GM12878 (cell line): ENCODE measurements around the gene PIGU. TPM values are rescaled to one million over a fixed set of nuclear protein-coding genes. Genes with fewer than 3 reads are reported as not detected.

Source experiments
- ATAC-seq: fragments of 200-7000 bp; cut with Tn5 transposase; 3 replicates; pipeline ENCODE4 v1.9.1; 2020; ENCODE audit warnings: mild to moderate bottlenecking, moderate library complexity
- BruUV-seq: library from RNA; stranded (reverse); fragments of 400-500 nt; replicated peaks from 2 replicates; lab custom pipeline; 2021; lab: Mats Ljungman, UMichigan
- CTCF ChIA-PET: fragments of 300-600 bp; sonication (Branson Sonifier 250); formaldehyde crosslinking; extraction: SDS; loops from one replicate; lab custom pipeline; 2021; ENCODE audit warnings: inconsistent platforms; lab: Yijun Ruan, JAX
- POLR2A ChIA-PET: fragments of 350-600 bp; formaldehyde crosslinking; extraction: SDS; loops from one replicate; lab custom pipeline; 2021; ENCODE audit warnings: inconsistent platforms; lab: Charles Lee
- RAD21 ChIA-PET: fragments of 300-600 bp; sonication (Branson Sonifier 250); formaldehyde crosslinking; loops from one replicate; lab custom pipeline; 2023; ENCODE audit warnings: antibody characterized with exemption; ENCODE audit not compliant: unreplicated experiment; lab: Charles Lee
- SMC1A ChIA-PET: fragments of 300-600 bp; sonication (Branson Sonifier 250); formaldehyde crosslinking; loops from one replicate; lab custom pipeline; 2023; ENCODE audit not compliant: unreplicated experiment, uncharacterized antibody; lab: Charles Lee
- DNase-seq: peaks from one replicate; pipeline ENCODE4 v3.0.0-alpha.2; 2011; ENCODE audit warnings: low read depth, low spot score
- FAIRE-seq: peaks from 3 replicates; lab custom pipeline; 2011; peaks lifted over from hg19 to GRCh38; lab: Jason Lieb, UNC
- H2AFZ ChIP-seq: 2 replicates; pipeline ENCODE4 v1.6.0; 2011; ENCODE audit warnings: low read depth, low read length, control low read depth; ENCODE audit not compliant: control insufficient read depth
- H3K27ac ChIP-seq: 2 replicates; pipeline ENCODE4 v1.5.1; 2011; ENCODE audit warnings: control low read depth; ENCODE audit not compliant: control insufficient read depth, insufficient read depth
- H3K27me3 ChIP-seq, 2 experiments: replicated peaks in 1 of 2; 2 replicates each; pipeline versions ENCODE4 v1.6.0 to v1.6.1; 2011; ENCODE audit warnings: low read length in 1 of 2; ENCODE audit not compliant: control insufficient read depth in 2 of 2, insufficient read depth in 2 of 2
- H3K36me3 ChIP-seq, 2 experiments: 2 replicates each; pipeline ENCODE4 v1.5.1; 2011; ENCODE audit warnings: low read length in 1 of 2; ENCODE audit not compliant: control insufficient read depth in 2 of 2, insufficient read depth in 2 of 2
- H3K4me1 ChIP-seq: 2 replicates; pipeline ENCODE4 v1.6.1; 2011; ENCODE audit warnings: mild to moderate bottlenecking, low read length, moderate library complexity, mixed read lengths; ENCODE audit not compliant: control insufficient read depth, insufficient read depth
- H3K4me2 ChIP-seq: 2 replicates; pipeline ENCODE4 v1.6.0; 2011; ENCODE audit warnings: control low read depth; ENCODE audit not compliant: control insufficient read depth, insufficient read depth
- H3K4me3 ChIP-seq: fragments of 200-600 bp; sonication (generic); 2 replicates; pipeline ENCODE4 v1.5.1; 2016
- H3K79me2 ChIP-seq: 2 replicates; pipeline ENCODE4 v1.6.0; 2011; ENCODE audit warnings: low read length; ENCODE audit not compliant: control insufficient read depth, insufficient read depth
- H3K9ac ChIP-seq: 2 replicates; pipeline ENCODE4 v1.8.0; 2011; ENCODE audit warnings: low read length, control low read depth, mixed read lengths; ENCODE audit not compliant: control insufficient read depth, insufficient read depth
- H3K9me3 ChIP-seq: replicated peaks from 3 replicates; pipeline ENCODE4 v1.5.1; 2011; ENCODE audit warnings: mild to moderate bottlenecking, low read length; ENCODE audit not compliant: control insufficient read depth, insufficient read depth
- H4K20me1 ChIP-seq: 2 replicates; pipeline ENCODE4 v1.6.0; 2011; ENCODE audit not compliant: control insufficient read depth, insufficient read depth
- BCL11A ChIP-seq: IDR thresholded peaks from 2 replicates; pipeline ENCODE4 v1.6.1; 2011; ENCODE audit warnings: low read depth, low read length
- CBX5 ChIP-seq: sonication (generic); IDR thresholded peaks from 2 replicates; pipeline ENCODE4 v1.6.1; 2016; ENCODE audit warnings: low read depth, moderate library complexity, mild to moderate bottlenecking, inconsistent platforms
- CHD2 ChIP-seq: IDR thresholded peaks from 2 replicates; pipeline ENCODE4 v1.6.1; 2011; ENCODE audit warnings: low read depth, low read length, improper control_type of control experiment, borderline replicate concordance
- CTCF ChIP-seq, 3 experiments: IDR thresholded peaks in 2 of 3; conservative IDR thresholded peaks in 1 of 3; 2 replicates each; pipeline ENCODE4 v1.5.1; 2011; ENCODE audit warnings: low read depth in 3 of 3, low read length in 3 of 3, mild to moderate bottlenecking in 3 of 3, control low read depth in 2 of 3, moderate library complexity in 2 of 3, inconsistent platforms in 1 of 3, mixed read lengths in 1 of 3; ENCODE audit not compliant: control insufficient read depth in 2 of 3, insufficient read depth in 1 of 3; ENCODE audit errors: extremely low read depth in 1 of 3
- CUX1 ChIP-seq: IDR thresholded peaks from 2 replicates; pipeline ENCODE4 v1.6.1; 2012; ENCODE audit warnings: improper control_type of control experiment, low read depth, low read length; ENCODE audit not compliant: insufficient replicate concordance
- HDAC6 ChIP-seq: fragments of 200-600 bp; sonication (generic); IDR thresholded peaks from one replicate; pipeline ENCODE4 v1.8.0; 2017; ENCODE audit warnings: antibody characterized with exemption; ENCODE audit not compliant: unreplicated experiment
- MXI1 ChIP-seq: fragments of 150-350 bp; IDR thresholded peaks from 2 replicates; pipeline ENCODE4 v1.6.1; 2011; ENCODE audit warnings: low read depth, mild to moderate bottlenecking, inconsistent platforms, low read length, improper control_type of control experiment
- NFIC ChIP-seq: IDR thresholded peaks from 2 replicates; pipeline ENCODE4 v1.6.1; 2012; ENCODE audit warnings: low read depth, mild to moderate bottlenecking, inconsistent platforms, low read length, moderate library complexity
- NR2F1 ChIP-seq: fragments of 450-650 bp; conservative IDR thresholded peaks from 2 replicates; pipeline ENCODE4 v1.6.1; 2017; ENCODE audit warnings: mild to moderate bottlenecking
- PKNOX1 ChIP-seq: fragments of 450-650 bp; IDR thresholded peaks from 2 replicates; pipeline ENCODE4 v1.6.1; 2016; ENCODE audit warnings: mild to moderate bottlenecking
- SRF ChIP-seq, 2 experiments: IDR thresholded peaks; 2 replicates each; pipeline ENCODE4 v1.6.1; 2011; ENCODE audit warnings: low read depth in 2 of 2, low read length in 2 of 2, mild to moderate bottlenecking in 1 of 2, moderate library complexity in 1 of 2
- TAF1 ChIP-seq: IDR thresholded peaks from 2 replicates; pipeline ENCODE4 v1.6.1; 2011; ENCODE audit warnings: mild to moderate bottlenecking, low read depth, low read length, borderline replicate concordance
- TARDBP ChIP-seq: IDR thresholded peaks from 2 replicates; pipeline ENCODE4 v1.6.1; 2016; ENCODE audit warnings: borderline replicate concordance
- WGBS: methylation state at CpG from one replicate; pipeline ENCODE4 v1.1.6; 2016; ENCODE audit warnings: low lambda C conversion rate; ENCODE audit not compliant: insufficient replicate concordance, insufficient coverage; ENCODE audit errors: missing lambda C conversion rate; 5-methylcytosine and 5-hydroxymethylcytosine counted together
- in situ Hi-C: fragments of 300-500 bp; cut with MboI; formaldehyde crosslinking; loops from 9 replicates; pipeline ENCODE4 v1.14.3; 2018; ENCODE audit warnings: mixed read lengths
- intact Hi-C: fragments of 100-400 bp; cut with micrococcal nuclease; formaldehyde crosslinking; loops from one replicate; pipeline ENCODE4 v1.14.2; 2022; ENCODE audit not compliant: unreplicated experiment
- polyA plus RNA-seq, 11 experiments: library from polyadenylated mRNA; depleted of rRNA in 4 of 11; unstranded in 6 of 11; stranded (reverse) in 5 of 11; fragments of >200 nt; fragmentation: Nextera tagmentation in 4 of 11; fragmentation: Illumina TruSeq in 1 of 11; extraction: Ambion mirVana in 4 of 11; extraction: Trizol in 1 of 11; gene quantifications; 1 replicate in 1 of 11; 2 replicates in 10 of 11; pipeline versions ENCODE4 v1.2.1 to v1.2.3, GENCODE V29; 2011 to 2016; ENCODE audit warnings: inconsistent platforms in 2 of 11, missing spikeins in 2 of 11, low read depth in 1 of 11
- total RNA-seq, 4 experiments: library from RNA; depleted of rRNA in 3 of 4; stranded (reverse); fragments of >200 nt in 3 of 4; fragmentation: Illumina TruSeq in 1 of 4; extraction: Trizol in 1 of 4; gene quantifications; 2 replicates each; pipeline versions ENCODE4 v1.2.1 to v1.2.3, GENCODE V29; 2013 to 2021

PIGU gene
- total and polyA plus RNA-seq, 10 of the 15 experiments (the other 5 are each of a cell fraction or from before 2014, with no cell fraction given): 4.1 to 88.2 (median 25.0) TPM

GRCh38 chr20:34570859-34571306, 106.0 kb downstream of the PIGU start:
- 70% methylated on average over 3 of the region's 3 CpGs for WGBS
- Histone ChIP-seq H3K27ac (peak overlapping the region; percentile 31; the same call in 1 of the 2 replicates), H3K4me3 (no peak overlapping the region), H4K20me1 (no peaks in the 10 kb centered on the region), H3K4me2 (no peak overlapping the region), H3K36me3 (peaks cover 0 to 15% of the 10 kb centered on the region in 2 experiments; a peak in 3 of 4 replicates), H3K9ac (no peak overlapping the region), H3K4me1 (no peaks in the 10 kb centered on the region), H3K27me3 (no peaks in the 10 kb centered on the region), H3K9me3 (no peaks in the 10 kb centered on the region), H2AFZ (no peak overlapping the region; the same call in 1 of the 2 replicates), H3K79me2 (no peaks in the 10 kb centered on the region)
- no peak for FAIRE-seq
- ChIA-PET RAD21 (interaction anchor here (0.7 kb wide), 1 partner anchor 199 kb away, joined by 4 read pairs; no protein-coding TSS in a partner anchor), CTCF (interaction anchor here (0.5 to 0.6 kb wide), 3 partner anchors 17 to 111 kb away, joined by 3 read pairs; no protein-coding TSS in a partner anchor), SMC1A (interaction anchor here (0.6 kb wide), 1 partner anchor 9 kb away, joined by 3 read pairs; no protein-coding TSS in a partner anchor), POLR2A (no interaction called here)
- in situ Hi-C loops: no loop called here
- ATAC-seq: no peak
- DNase-seq: no peak
- TF ChIP-seq HDAC6 (no peak), NFIC (no peak), PKNOX1 (no peak), CHD2 (no peak), TARDBP (no peak), SRF (IDR thresholded peaks at IDR 0.05; ENCODE audit: low read depth in 2 of 2, low read length in 2 of 2) (no peak), CBX5 (no peak), CTCF (IDR thresholded peaks at IDR 0.05 in 2 of 3, conservative IDR thresholded peaks at IDR 0.05 in 1 of 3; ENCODE audit: control insufficient read depth in 2 of 3, extremely low read depth in 1 of 3, insufficient read depth in 1 of 3, low read depth in 3 of 3, low read length in 3 of 3) (no peak), TAF1 (no peak), BCL11A (no peak), NR2F1 (no peak), CUX1 (no peak), MXI1 (no peak)
- intact Hi-C loops: no loop called here
- BruUV-seq: no TSS peak
